ENCODE data around the gene TAF11L4. TPM values are rescaled to one million over a fixed set of nuclear protein-coding genes. Genes with fewer than 3 reads are reported as not detected.
"Not testable (repeated sequence)": the region's sequence is repeated elsewhere in the genome, so short reads cannot be mapped to it uniquely, and the experiment has no call there.

TAF11L4 gene
- total RNA-seq, 1 donor from 2014 or later = not detected

DNA sequence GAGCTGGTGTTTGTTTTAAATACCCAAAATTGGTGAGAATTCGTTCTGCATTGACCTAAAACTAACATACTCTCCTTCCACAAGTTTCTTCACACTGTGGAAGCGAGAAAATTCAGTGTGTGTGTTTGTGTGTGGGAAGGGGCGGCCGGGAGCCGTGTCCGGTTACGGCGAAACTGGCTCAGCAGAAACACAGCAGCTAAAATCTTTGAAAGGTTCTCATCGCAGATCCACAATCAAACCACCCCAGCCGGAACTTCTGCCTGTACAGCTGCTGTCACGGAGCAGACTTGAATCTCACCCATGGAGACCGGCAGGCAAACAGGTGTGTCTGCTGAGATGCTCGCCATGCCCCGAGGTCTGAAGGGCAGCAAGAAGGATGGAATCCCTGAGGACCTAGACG lies 3.3 kb downstream of the TAF11L4 start, which contains the start of gene TAF11L5:
Gene TAF11L5 (plus strand): TSS at position 301 of the 400 bp plus-strand sequence.
- H3K36me3 Mint-ChIP-seq (ENCODE audit: low read depth, unreplicated experiment); H3K27ac Mint-ChIP-seq (ENCODE audit: unreplicated experiment); H3K27me3 Mint-ChIP-seq (ENCODE audit: unreplicated experiment); H3K4me3 Mint-ChIP-seq (ENCODE audit: unreplicated experiment); DNase-seq (ENCODE audit: low spot score); H3K4me1 Mint-ChIP-seq (ENCODE audit: unreplicated experiment); H3K9me3 Mint-ChIP-seq (ENCODE audit: unreplicated experiment): not testable (repeated sequence)

GRCh38 chr5:17526504-17526903 lies 4.9 kb downstream of the TAF11L4 start:
- H3K9me3 Mint-ChIP-seq (ENCODE audit: unreplicated experiment); H3K27me3 Mint-ChIP-seq (ENCODE audit: unreplicated experiment); H3K36me3 Mint-ChIP-seq (ENCODE audit: low read depth, unreplicated experiment); H3K4me1 Mint-ChIP-seq (ENCODE audit: unreplicated experiment); H3K4me3 Mint-ChIP-seq (ENCODE audit: unreplicated experiment); H3K27ac Mint-ChIP-seq (ENCODE audit: unreplicated experiment): not testable (repeated sequence)
- DNase-seq (ENCODE audit: low spot score) = peak; percentile 24

DNA sequence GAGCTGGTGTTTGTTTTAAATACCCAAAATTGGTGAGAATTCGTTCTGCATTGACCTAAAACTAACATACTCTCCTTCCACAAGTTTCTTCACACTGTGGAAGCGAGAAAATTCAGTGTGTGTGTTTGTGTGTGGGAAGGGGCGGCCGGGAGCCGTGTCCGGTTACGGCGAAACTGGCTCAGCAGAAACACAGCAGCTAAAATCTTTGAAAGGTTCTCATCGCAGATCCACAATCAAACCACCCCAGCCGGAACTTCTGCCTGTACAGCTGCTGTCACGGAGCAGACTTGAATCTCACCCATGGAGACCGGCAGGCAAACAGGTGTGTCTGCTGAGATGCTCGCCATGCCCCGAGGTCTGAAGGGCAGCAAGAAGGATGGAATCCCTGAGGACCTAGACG lies 6.8 kb downstream of the TAF11L4 start, which contains the start of gene TAF11L6:
Gene TAF11L6 (plus strand): TSS at position 301 of the 400 bp plus-strand sequence.
- not testable (repeated sequence) for H3K27ac Mint-ChIP-seq (ENCODE audit: unreplicated experiment); H3K36me3 Mint-ChIP-seq (ENCODE audit: low read depth, unreplicated experiment); H3K9me3 Mint-ChIP-seq (ENCODE audit: unreplicated experiment)

More for the DNA sequence above, 6.8 kb downstream of the TAF11L4 start, which contains the start of gene TAF11L6:
- DNase-seq (ENCODE audit: low spot score); H3K27me3 Mint-ChIP-seq (ENCODE audit: unreplicated experiment); H3K4me1 Mint-ChIP-seq (ENCODE audit: unreplicated experiment); H3K4me3 Mint-ChIP-seq (ENCODE audit: unreplicated experiment): not testable (repeated sequence)

Other genes starting within 250 kb of the TAF11L4 start
- gene TAF11L2, start 23.6 kb upstream of the TAF11L4 start, total RNA-seq (ENCODE audit: unreplicated experiment) = not detected
- gene TAF11L3, start 3.4 kb upstream of the TAF11L4 start, total RNA-seq (ENCODE audit: unreplicated experiment) = not detected
- gene TAF11L5, start 3.4 kb downstream of the TAF11L4 start, total RNA-seq (ENCODE audit: unreplicated experiment) = not detected
- not detected for gene TAF11L6, start 6.9 kb downstream of the TAF11L4 start, total RNA-seq (ENCODE audit: unreplicated experiment)
- gene TAF11L7, start 64.0 kb downstream of the TAF11L4 start, total RNA-seq (ENCODE audit: unreplicated experiment) = not detected
- not detected for gene TAF11L8, start 69.2 kb downstream of the TAF11L4 start, total RNA-seq (ENCODE audit: unreplicated experiment)
- not detected for gene TAF11L9, start 72.6 kb downstream of the TAF11L4 start, total RNA-seq (ENCODE audit: unreplicated experiment)
- not detected for gene TAF11L10, start 76.0 kb downstream of the TAF11L4 start, total RNA-seq (ENCODE audit: unreplicated experiment)
- gene TAF11L11, start 82.4 kb downstream of the TAF11L4 start, total RNA-seq (ENCODE audit: unreplicated experiment) = not detected
- not detected for gene TAF11L12, start 88.6 kb downstream of the TAF11L4 start, total RNA-seq (ENCODE audit: unreplicated experiment)
- not detected for gene TAF11L13, start 110.3 kb downstream of the TAF11L4 start, total RNA-seq (ENCODE audit: unreplicated experiment)
- gene TAF11L14, start 112.7 kb downstream of the TAF11L4 start, total RNA-seq (ENCODE audit: unreplicated experiment) = not detected